HCT116 (cell line): ENCODE results near the gene LMX1A. TPM values are rescaled to one million over a fixed set of nuclear protein-coding genes. Genes with fewer than 3 reads are reported as not detected.

ENCODE experiments used
- ATAC-seq: fragments of 200-7000 bp; cut with Tn5 transposase; 2 replicates; pipeline ENCODE4 v1.9.1; 2020; ENCODE audit warnings: mild to moderate bottlenecking, moderate library complexity
- BruUV-seq: library from RNA; stranded (reverse); fragments of 400-500 nt; replicated peaks from 2 replicates; lab custom pipeline; 2021; lab: Mats Ljungman, UMichigan
- CTCF ChIA-PET: fragments of 300-600 bp; sonication (Branson Sonifier 250); formaldehyde crosslinking; loops from one replicate; lab custom pipeline; 2021; ENCODE audit warnings: antibody characterized with exemption; lab: Charles Lee
- POLR2A ChIA-PET: fragments of 300-600, 350-600 bp; sonication (Branson Sonifier 250); formaldehyde crosslinking; loops from one replicate; lab custom pipeline; 2021; ENCODE audit warnings: antibody characterized with exemption; lab: Charles Lee
- RAD21 ChIA-PET, 2 experiments: fragments of 300-600 bp; sonication (Branson Sonifier 250); formaldehyde crosslinking; loops; one replicate each; lab custom pipeline; 2023; ENCODE audit warnings: low total read pairs in 2 of 2; ENCODE audit not compliant: uncharacterized antibody in 2 of 2, unreplicated experiment in 2 of 2, low non-redundant PET in 1 of 2; lab: Charles Lee
- DNase-seq: peaks from one replicate; pipeline ENCODE4 v3.0.0-alpha.2; 2010; ENCODE audit warnings: low read depth, low spot score
- H2AFZ ChIP-seq: fragments of 200-600 bp; shearing (Covaris generic), sonication (generic); 2 replicates; pipeline ENCODE4 v1.6.1; 2017; ENCODE audit warnings: low read depth, mixed run types, mixed read lengths, antibody characterized with exemption, low read length; ENCODE audit not compliant: poor library complexity, severe bottlenecking
- H3K27ac ChIP-seq: 2 replicates; pipeline ENCODE4 v1.5.1; 2012; ENCODE audit warnings: low read depth, low read length
- H3K27me3 ChIP-seq: fragments of 200-600 bp; sonication (generic); 2 replicates; pipeline ENCODE4 v1.6.1; 2016; ENCODE audit warnings: mixed run types, low read length, mixed read lengths; ENCODE audit not compliant: insufficient read depth
- H3K36me3 ChIP-seq, 2 experiments: fragments of 200-500 bp in 1 of 2; fragments of 200-600 bp in 1 of 2; sonication (Bioruptor generic) in 1 of 2; sonication (generic) in 1 of 2; 2 replicates each; pipeline versions ENCODE4 v1.5.1 to v1.6.1; 2014 to 2016; ENCODE audit warnings: low read length in 2 of 2, inconsistent platforms in 1 of 2, mixed read lengths in 1 of 2, mixed run types in 1 of 2; ENCODE audit not compliant: insufficient read depth in 2 of 2, control insufficient read depth in 1 of 2
- H3K4me1 ChIP-seq, 2 experiments: fragments of 200-600 bp in 1 of 2; sonication (generic) in 1 of 2; 2 replicates each; pipeline versions ENCODE4 v1.5.1 to v1.6.1; 2012 to 2017; ENCODE audit warnings: low read length in 2 of 2, inconsistent platforms in 1 of 2, mild to moderate bottlenecking in 1 of 2, mixed read lengths in 1 of 2, mixed run types in 1 of 2, moderate library complexity in 1 of 2; ENCODE audit not compliant: insufficient read depth in 2 of 2, control insufficient read depth in 1 of 2
- H3K4me2 ChIP-seq: fragments of 200-600 bp; sonication (generic); 2 replicates; pipeline ENCODE4 v1.6.1; 2017; ENCODE audit warnings: mixed run types, low read length, mixed read lengths
- H3K4me3 ChIP-seq, 2 experiments: fragments of 200-600 bp in 1 of 2; sonication (generic) in 1 of 2; replicated peaks in 1 of 2; 2 replicates each; pipeline ENCODE4 v1.5.1; 2011 to 2016; ENCODE audit warnings: low read length in 2 of 2, control low read depth in 1 of 2, low read depth in 1 of 2, mild to moderate bottlenecking in 1 of 2, mixed read lengths in 1 of 2, mixed run types in 1 of 2
- H3K79me2 ChIP-seq: fragments of 200-600 bp; sonication (generic); 2 replicates; pipeline ENCODE4 v1.6.1; 2017; ENCODE audit warnings: mild to moderate bottlenecking, mixed run types, low read length, moderate library complexity, mixed read lengths; ENCODE audit not compliant: insufficient read depth
- H3K9ac ChIP-seq: fragments of 200-600 bp; sonication (generic); 2 replicates; pipeline ENCODE4 v1.6.1; 2016; ENCODE audit warnings: low read length, mixed read lengths
- H3K9me2 ChIP-seq: fragments of 200-600 bp; sonication (generic), shearing (Covaris generic); 2 replicates; pipeline ENCODE4 v1.6.1; 2017; ENCODE audit warnings: mixed run types, mild to moderate bottlenecking, moderate library complexity; ENCODE audit not compliant: insufficient read depth
- H3K9me3 ChIP-seq, 2 experiments: fragments of 200-500 bp in 1 of 2; fragments of 200-600 bp in 1 of 2; sonication (Bioruptor generic) in 1 of 2; sonication (generic) in 1 of 2; 2 replicates each; pipeline ENCODE4 v1.6.1; 2014 to 2017; ENCODE audit warnings: low read length in 2 of 2, mixed read lengths in 2 of 2, inconsistent platforms in 1 of 2, low read depth in 1 of 2, mild to moderate bottlenecking in 1 of 2, mixed run types in 1 of 2, moderate library complexity in 1 of 2; ENCODE audit not compliant: control insufficient read depth in 1 of 2, insufficient read depth in 1 of 2
- H4K20me1 ChIP-seq: fragments of 200-600 bp; sonication (generic), shearing (Covaris generic); 2 replicates; pipeline ENCODE4 v1.6.1; 2017; ENCODE audit warnings: mixed run types, mild to moderate bottlenecking, moderate library complexity; ENCODE audit not compliant: insufficient read depth
- CEBPB ChIP-seq: IDR thresholded peaks from 2 replicates; pipeline ENCODE4 v1.6.1; 2012; ENCODE audit warnings: low read depth
- ELF1 ChIP-seq: IDR thresholded peaks from 2 replicates; pipeline ENCODE4 v1.6.1; 2012; ENCODE audit warnings: low read depth, borderline replicate concordance
- EZH2phosphoT487 ChIP-seq: fragments of 200-600 bp; IDR thresholded peaks from 2 replicates; pipeline ENCODE4 v1.6.1; 2018; ENCODE audit warnings: antibody characterized with exemption, borderline replicate concordance
- FOSL1 ChIP-seq: IDR thresholded peaks from 2 replicates; pipeline ENCODE4 v1.6.1; 2012; ENCODE audit warnings: low read depth
- JUND ChIP-seq: IDR thresholded peaks from 2 replicates; pipeline ENCODE4 v1.6.1; 2012
- POLR2AphosphoS5 ChIP-seq: IDR thresholded peaks from 2 replicates; pipeline ENCODE4 v1.6.1; 2011; ENCODE audit warnings: mild to moderate bottlenecking, low read depth, low read length, moderate library complexity
- RAD21 ChIP-seq: IDR thresholded peaks from 2 replicates; pipeline ENCODE4 v1.6.1; 2012; ENCODE audit warnings: low read depth, mild to moderate bottlenecking
- SIN3A ChIP-seq: IDR thresholded peaks from 2 replicates; pipeline ENCODE4 v1.6.1; 2012; ENCODE audit warnings: low read depth
- SP1 ChIP-seq: IDR thresholded peaks from 2 replicates; pipeline ENCODE4 v1.6.1; 2012; ENCODE audit warnings: low read depth
- SRF ChIP-seq: IDR thresholded peaks from 2 replicates; pipeline ENCODE4 v1.6.1; 2012; ENCODE audit warnings: low read depth
- TCF7L2 ChIP-seq: IDR thresholded peaks from 2 replicates; pipeline ENCODE4 v1.7.0; 2011; ENCODE audit warnings: borderline replicate concordance, inconsistent platforms; ENCODE audit not compliant: insufficient read depth, insufficient read length; ENCODE audit errors: extremely low read depth
- YY1 ChIP-seq: IDR thresholded peaks from 2 replicates; pipeline ENCODE4 v1.6.1; 2011; ENCODE audit warnings: low read length, low read depth, moderate library complexity, mild to moderate bottlenecking; ENCODE audit not compliant: insufficient replicate concordance; ENCODE audit errors: extremely low read depth
- ZFX ChIP-seq: fragments of 450-650 bp; IDR thresholded peaks from 2 replicates; pipeline ENCODE4 v1.6.1; 2017
- intact Hi-C: fragments of 100-400 bp; cut with micrococcal nuclease; formaldehyde crosslinking; loops from 2 replicates; pipeline ENCODE4 v1.10.0; 2022
- total RNA-seq: library from RNA; stranded (reverse); gene quantifications from one replicate; pipeline ENCODE4 v1.2.1, GENCODE V29; 2021; ENCODE audit not compliant: unreplicated experiment
- TF ChIP-seq, protein P1 (sequence below): IDR thresholded peaks from 2 replicates; pipeline ENCODE4 v1.6.1; 2012; ENCODE audit warnings: low read depth

Gene LMX1A
- total RNA-seq, 1 experiment from 2014 or later, result not detected

DNA sequence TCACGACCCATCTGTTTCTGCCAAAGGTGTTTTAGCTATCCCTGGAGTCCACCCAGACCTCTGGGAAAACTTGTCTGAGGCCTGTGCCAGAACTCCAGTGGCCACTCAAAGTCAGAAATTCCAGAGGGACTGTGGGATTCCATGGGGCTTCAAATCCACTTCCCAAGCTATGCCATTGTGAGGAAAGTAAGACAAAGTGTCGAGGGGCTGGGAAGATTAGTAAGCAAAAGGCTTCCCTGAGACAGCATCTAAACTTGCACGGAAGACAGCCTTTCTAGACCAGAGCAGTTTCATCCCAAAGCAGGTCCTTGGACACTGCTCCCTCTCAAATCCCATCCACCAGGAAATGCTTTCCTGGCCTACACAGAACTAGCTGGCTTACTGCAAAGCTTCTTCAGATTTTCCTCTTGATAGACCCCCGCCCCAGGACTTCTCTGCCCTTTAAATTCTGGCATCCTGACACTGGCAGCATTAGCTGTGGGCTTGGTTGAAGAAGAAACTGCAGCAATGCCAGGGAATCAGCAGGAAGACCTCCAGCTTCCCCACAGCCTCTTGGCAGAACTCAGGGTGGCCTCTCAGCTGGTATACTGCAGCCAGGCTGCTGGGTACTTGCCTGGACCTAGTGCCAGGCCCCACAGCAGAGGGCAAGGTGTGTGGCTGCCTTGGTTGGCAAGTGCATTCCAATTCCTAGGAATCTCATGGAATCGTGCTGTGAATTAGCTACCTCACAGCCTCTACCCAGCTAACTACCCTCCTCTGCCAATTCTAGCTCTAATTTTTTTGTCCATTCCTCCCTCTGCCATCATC is 27.3 kb upstream of the LMX1A start:
- Histone ChIP-seq H3K4me1 (peaks cover 0 to 7% of the 10 kb centered on the region in 2 experiments; a peak in 2 of 4 replicates), H3K27me3 (peaks cover 29% of the 10 kb centered on the region)
- TF ChIP-seq RAD21 (no peak), ELF1 (no peak), SRF (no peak)
- TF ChIP-seq, all 23 proteins: peak for 0
- ATAC-seq, result no peak
- no peak overlapping the region for H3K9ac ChIP-seq
- H2AFZ ChIP-seq, result no peak overlapping the region
- no peaks in the 10 kb centered on the region for H4K20me1 ChIP-seq
- intact Hi-C loops, result no loop called here
- no peaks in the 10 kb centered on the region for H3K9me3 ChIP-seq
- no peaks in the 10 kb centered on the region for H3K9me2 ChIP-seq
- H3K27ac ChIP-seq, result no peak overlapping the region
- no peak overlapping the region for H3K4me2 ChIP-seq
- H3K36me3 ChIP-seq, result no peaks in the 10 kb centered on the region
- H3K79me2 ChIP-seq, result no peaks in the 10 kb centered on the region
- CTCF ChIA-PET, result interaction anchor here (0.7 to 3.4 kb wide), 3 partner anchors 9 to 16 kb away, joined by 5 to 10 read pairs (median 8); no protein-coding TSS in a partner anchor
- BruUV-seq, result no TSS peak
- POLR2A ChIA-PET, result no interaction called here
- no peak overlapping the region for H3K4me3 ChIP-seq
- no peak for DNase-seq
- RAD21 ChIA-PET, result no interaction called here

DNA sequence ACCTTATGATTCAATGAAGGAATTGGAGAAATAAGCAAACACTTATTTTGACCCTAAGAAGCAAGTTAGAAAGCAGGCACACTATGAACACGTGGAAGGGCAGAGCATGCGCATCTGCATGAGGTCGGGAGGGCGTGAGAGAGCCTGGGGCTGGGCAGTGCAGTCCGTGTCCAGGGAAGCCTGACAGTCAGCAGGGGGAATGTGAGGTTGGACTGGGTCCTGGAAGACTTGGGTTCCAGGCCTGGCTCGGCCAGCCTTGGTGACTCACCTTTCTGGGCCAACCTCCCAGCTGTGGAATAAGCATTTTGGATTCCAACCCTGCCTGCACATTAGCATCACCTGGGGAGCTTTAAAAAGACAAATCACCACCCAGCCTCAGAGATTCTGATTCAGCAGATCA is 26.6 kb upstream of the LMX1A start:
- no peak overlapping the region for H2AFZ ChIP-seq
- no peaks in the 10 kb centered on the region for H3K9me3 ChIP-seq
- peaks cover 22% of the 10 kb centered on the region for H3K27me3 ChIP-seq
- DNase-seq, result no peak
- BruUV-seq, result no TSS peak
- RAD21 ChIA-PET, result no interaction called here
- H3K9ac ChIP-seq, result no peak overlapping the region
- no peaks in the 10 kb centered on the region for H3K9me2 ChIP-seq
- intact Hi-C loops, result no loop called here
- TF ChIP-seq FOSL1 (no peak), JUND (no peak), EZH2phosphoT487 (no peak), SIN3A (no peak), YY1 (no peak), POLR2AphosphoS5 (no peak), CEBPB (no peak), ZFX (no peak), SP1 (no peak), SRF (no peak), TCF7L2 (no peak)
- TF ChIP-seq, protein P1, sequence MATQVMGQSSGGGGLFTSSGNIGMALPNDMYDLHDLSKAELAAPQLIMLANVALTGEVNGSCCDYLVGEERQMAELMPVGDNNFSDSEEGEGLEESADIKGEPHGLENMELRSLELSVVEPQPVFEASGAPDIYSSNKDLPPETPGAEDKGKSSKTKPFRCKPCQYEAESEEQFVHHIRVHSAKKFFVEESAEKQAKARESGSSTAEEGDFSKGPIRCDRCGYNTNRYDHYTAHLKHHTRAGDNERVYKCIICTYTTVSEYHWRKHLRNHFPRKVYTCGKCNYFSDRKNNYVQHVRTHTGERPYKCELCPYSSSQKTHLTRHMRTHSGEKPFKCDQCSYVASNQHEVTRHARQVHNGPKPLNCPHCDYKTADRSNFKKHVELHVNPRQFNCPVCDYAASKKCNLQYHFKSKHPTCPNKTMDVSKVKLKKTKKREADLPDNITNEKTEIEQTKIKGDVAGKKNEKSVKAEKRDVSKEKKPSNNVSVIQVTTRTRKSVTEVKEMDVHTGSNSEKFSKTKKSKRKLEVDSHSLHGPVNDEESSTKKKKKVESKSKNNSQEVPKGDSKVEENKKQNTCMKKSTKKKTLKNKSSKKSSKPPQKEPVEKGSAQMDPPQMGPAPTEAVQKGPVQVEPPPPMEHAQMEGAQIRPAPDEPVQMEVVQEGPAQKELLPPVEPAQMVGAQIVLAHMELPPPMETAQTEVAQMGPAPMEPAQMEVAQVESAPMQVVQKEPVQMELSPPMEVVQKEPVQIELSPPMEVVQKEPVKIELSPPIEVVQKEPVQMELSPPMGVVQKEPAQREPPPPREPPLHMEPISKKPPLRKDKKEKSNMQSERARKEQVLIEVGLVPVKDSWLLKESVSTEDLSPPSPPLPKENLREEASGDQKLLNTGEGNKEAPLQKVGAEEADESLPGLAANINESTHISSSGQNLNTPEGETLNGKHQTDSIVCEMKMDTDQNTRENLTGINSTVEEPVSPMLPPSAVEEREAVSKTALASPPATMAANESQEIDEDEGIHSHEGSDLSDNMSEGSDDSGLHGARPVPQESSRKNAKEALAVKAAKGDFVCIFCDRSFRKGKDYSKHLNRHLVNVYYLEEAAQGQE, result no peak
- TF ChIP-seq, all 23 proteins: peak for 0
- Histone ChIP-seq H3K4me1 (peaks cover 0 to 7% of the 10 kb centered on the region in 2 experiments; a peak in 2 of 4 replicates), H3K79me2 (no peaks in the 10 kb centered on the region), H3K27ac (no peak overlapping the region), H3K36me3 (no peaks in the 10 kb centered on the region), H4K20me1 (no peaks in the 10 kb centered on the region), H3K4me2 (no peak overlapping the region), H3K4me3 (no peak overlapping the region)
- ChIA-PET POLR2A (no interaction called here), CTCF (interaction anchor here (3.4 kb wide), 1 partner anchor 10 kb away, joined by 8 read pairs; no protein-coding TSS in a partner anchor)
- peak; percentile 40; the same call in 1 of the 2 replicates for ATAC-seq
